Activated naive CD4-positive, alpha-beta T cell treated with anti-CD3 and anti-CD28 coated beads, Interleukin-2, amount 50 U/mL, for 24 hours (primary cell): ENCODE data around the gene SFMBT2.
"Not testable (repeated sequence)": the region's sequence is repeated elsewhere in the genome, so short reads cannot be mapped to it uniquely, and the experiment has no call there.

Experiments used
- H3K27ac Mint-ChIP-seq: one replicate; pipeline ENCODE4 v1.8.0; 2021; ENCODE audit warnings: mild to moderate bottlenecking, mixed read lengths
- H3K27me3 Mint-ChIP-seq: one replicate; pipeline ENCODE4 v1.8.0; 2021; ENCODE audit warnings: mixed read lengths
- H3K36me3 Mint-ChIP-seq: one replicate; pipeline ENCODE4 v1.8.0; 2021; ENCODE audit warnings: mixed read lengths
- H3K4me1 Mint-ChIP-seq: one replicate; pipeline ENCODE4 v1.8.0; 2021; ENCODE audit warnings: mixed read lengths
- H3K4me3 Mint-ChIP-seq: one replicate; pipeline ENCODE4 v1.8.0; 2021; ENCODE audit warnings: mild to moderate bottlenecking, mixed read lengths
- H3K9me3 Mint-ChIP-seq: one replicate; pipeline ENCODE4 v1.8.0; 2021; ENCODE audit warnings: mixed read lengths

Gene SFMBT2

DNA sequence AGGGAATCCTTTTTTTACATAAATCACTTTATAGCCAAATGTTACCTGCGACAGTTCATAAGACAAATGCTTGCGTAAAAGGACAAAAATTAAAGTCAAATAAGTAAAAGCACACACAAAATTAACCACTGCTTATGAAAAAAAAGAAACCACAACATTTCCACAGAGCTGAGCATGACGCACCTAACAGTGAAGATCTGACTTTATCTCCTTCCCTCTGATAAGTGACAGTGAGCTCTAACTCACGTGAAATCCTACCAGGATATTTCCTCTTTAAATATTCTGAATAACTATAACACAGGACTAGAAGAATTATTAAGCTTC, 225.5 kb downstream of the SFMBT2 start:
- Mint-ChIP-seq H3K36me3 (peaks cover 34% of the 10 kb centered on the region), H3K9me3 (no peaks in the 10 kb centered on the region), H3K27ac (peak overlapping the region; percentile 10), H3K4me1 (peaks cover 62% of the 10 kb centered on the region), H3K27me3 (no peaks in the 10 kb centered on the region), H3K4me3 (peak overlapping the region; percentile 15)

- Mint-ChIP-seq H3K36me3 (peaks cover 34% of the 10 kb centered on the region), H3K4me1 (peaks cover 61% of the 10 kb centered on the region), H3K4me3 (peak overlapping the region; percentile 15), H3K27ac (peak overlapping the region; percentile 10), H3K27me3 (no peaks in the 10 kb centered on the region), H3K9me3 (no peaks in the 10 kb centered on the region)
These were observed 226.0 kb downstream of the SFMBT2 start for GRCh38 chr10:7184660-7185366.

GRCh38 chr10:7184116-7184515, 226.7 kb downstream of the SFMBT2 start:
- H3K9me3 Mint-ChIP-seq, H3K4me3 Mint-ChIP-seq, H3K27ac Mint-ChIP-seq, H3K27me3 Mint-ChIP-seq: not testable (repeated sequence)
- H3K4me1 Mint-ChIP-seq: peaks cover 56% of the 10 kb centered on the region
- H3K36me3 Mint-ChIP-seq: peaks cover 30% of the 10 kb centered on the region

DNA sequence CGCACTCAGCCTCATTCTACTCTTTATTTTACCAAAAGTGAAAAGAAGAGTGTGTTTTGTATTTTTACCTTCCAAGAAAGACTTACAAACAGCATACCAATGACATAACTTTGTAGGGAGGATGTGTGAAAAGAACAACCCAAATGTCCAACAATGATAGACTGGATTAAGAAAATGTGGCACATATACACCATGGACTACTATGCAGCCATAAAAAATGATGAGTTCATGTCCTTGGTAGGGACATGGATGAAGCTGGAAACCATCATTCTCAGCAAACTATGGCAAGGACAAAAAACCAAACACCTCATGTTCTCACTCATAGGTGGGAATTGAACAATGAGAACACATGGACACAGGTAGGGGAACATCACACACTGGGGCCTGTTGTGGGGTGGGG, 228.5 kb downstream of the SFMBT2 start:
- not testable (repeated sequence) for H3K27me3 Mint-ChIP-seq, H3K9me3 Mint-ChIP-seq, H3K4me3 Mint-ChIP-seq
- H3K27ac Mint-ChIP-seq: peak overlapping the region; percentile 30
- peaks cover 39% of the 10 kb centered on the region for H3K36me3 Mint-ChIP-seq
- H3K4me1 Mint-ChIP-seq: peaks cover 45% of the 10 kb centered on the region

- Mint-ChIP-seq H3K4me3 (no peak overlapping the region), H3K4me1 (peaks cover 36% of the 10 kb centered on the region), H3K9me3 (no peaks in the 10 kb centered on the region), H3K27ac (no peak overlapping the region), H3K36me3 (peaks cover 44% of the 10 kb centered on the region), H3K27me3 (no peaks in the 10 kb centered on the region)
These were observed 229.4 kb downstream of the SFMBT2 start for GRCh38 chr10:7181420-7181819.

DNA sequence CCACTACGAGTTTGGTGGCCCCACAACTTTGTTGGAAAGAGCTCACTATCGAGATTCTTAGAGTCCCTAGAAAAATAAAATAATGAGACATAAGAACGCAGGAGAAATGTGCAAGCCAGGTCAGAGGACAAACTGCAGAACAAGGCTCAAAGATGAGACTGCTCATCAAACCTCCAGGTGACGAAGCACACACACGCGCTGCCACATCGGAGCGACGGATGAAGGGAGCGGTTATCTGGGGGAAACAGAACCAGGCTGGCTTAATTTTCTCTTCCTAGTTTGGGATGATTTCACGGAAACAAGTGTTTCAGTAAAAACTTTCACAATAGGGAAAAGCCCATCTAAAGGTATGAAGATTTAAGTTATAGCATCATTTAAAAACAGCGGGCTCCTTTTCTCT, 231.3 kb downstream of the SFMBT2 start:
- Mint-ChIP-seq H3K4me3 (no peak overlapping the region), H3K27me3 (no peaks in the 10 kb centered on the region), H3K9me3 (peaks cover 5% of the 10 kb centered on the region), H3K36me3 (peaks cover 51% of the 10 kb centered on the region), H3K4me1 (peaks cover 22% of the 10 kb centered on the region), H3K27ac (no peak overlapping the region)

DNA sequence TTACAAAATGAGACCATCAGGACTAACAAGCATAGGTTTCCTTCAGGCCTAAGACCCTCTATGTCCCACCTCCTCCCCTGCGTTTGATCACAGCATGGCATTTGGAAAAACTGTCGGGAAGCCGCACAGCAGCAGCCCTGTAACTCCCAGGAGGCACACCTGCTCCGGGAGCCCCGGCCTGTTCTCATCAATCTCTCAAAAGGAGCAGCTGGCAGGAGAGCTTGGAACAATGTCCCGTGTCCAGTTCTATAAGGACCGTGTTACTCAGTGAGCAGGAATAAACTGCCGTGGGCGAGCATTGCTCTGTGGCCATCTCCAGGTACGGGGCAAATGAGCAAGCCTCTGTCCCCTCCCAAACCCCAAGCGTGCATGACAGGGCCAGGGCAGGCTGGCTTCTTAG, 236.9 kb downstream of the SFMBT2 start:
- Mint-ChIP-seq H3K36me3 (peaks cover 41% of the 10 kb centered on the region), H3K27ac (no peak overlapping the region)

GRCh38 chr10:7171825-7172224, 239.0 kb downstream of the SFMBT2 start:
- Mint-ChIP-seq H3K27ac (no peak overlapping the region), H3K4me3 (no peak overlapping the region), H3K27me3 (no peaks in the 10 kb centered on the region), H3K4me1 (no peaks in the 10 kb centered on the region), H3K9me3 (peaks cover 5% of the 10 kb centered on the region), H3K36me3 (peaks cover 32% of the 10 kb centered on the region)

More for the DNA sequence above, 236.9 kb downstream of the SFMBT2 start:
- no peaks in the 10 kb centered on the region for H3K27me3 Mint-ChIP-seq
- H3K4me3 Mint-ChIP-seq: no peak overlapping the region
- peaks cover 4% of the 10 kb centered on the region for H3K4me1 Mint-ChIP-seq
- H3K9me3 Mint-ChIP-seq: peaks cover 5% of the 10 kb centered on the region

DNA sequence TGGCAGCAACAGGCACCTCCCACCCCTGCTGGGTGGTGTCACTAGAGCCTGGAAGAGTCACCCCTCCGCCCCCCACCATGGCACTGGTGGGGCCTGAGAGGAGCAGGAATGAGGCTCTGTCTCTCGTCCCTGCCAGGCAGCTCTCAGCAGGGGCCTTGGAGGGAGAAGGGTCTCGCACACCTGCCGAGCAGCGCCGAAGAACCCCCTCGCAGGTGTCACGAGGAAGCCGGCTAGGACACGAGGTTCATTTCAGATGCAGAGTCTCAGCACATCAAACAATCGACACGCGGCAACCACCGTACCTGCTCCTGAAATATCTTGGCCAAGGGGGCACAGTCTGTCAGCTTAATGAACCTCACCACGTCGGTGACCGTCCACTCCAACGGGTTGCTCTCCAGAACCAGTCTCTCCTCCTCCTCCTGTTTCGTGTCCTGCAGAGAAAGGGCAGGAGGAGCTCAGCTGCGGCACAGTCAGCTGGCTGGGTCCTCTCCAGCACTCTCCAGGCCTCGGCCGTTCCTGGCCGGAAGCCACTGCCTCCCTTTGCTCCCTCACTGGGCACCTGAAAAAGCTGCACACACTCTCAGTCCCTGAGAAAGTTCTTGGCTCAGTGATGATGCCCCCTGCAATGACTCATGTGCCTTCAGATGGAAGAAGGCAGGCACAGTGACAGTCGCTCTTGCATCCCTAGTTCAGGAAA, 240.1 kb downstream of the SFMBT2 start:
- Mint-ChIP-seq H3K4me1 (no peaks in the 10 kb centered on the region), H3K27ac (no peak overlapping the region), H3K36me3 (peaks cover 27% of the 10 kb centered on the region), H3K27me3 (no peaks in the 10 kb centered on the region), H3K9me3 (peaks cover 2% of the 10 kb centered on the region), H3K4me3 (no peak overlapping the region)

- Mint-ChIP-seq H3K4me1 (no peaks in the 10 kb centered on the region), H3K4me3 (no peak overlapping the region), H3K36me3 (peaks cover 16% of the 10 kb centered on the region), H3K27me3 (no peaks in the 10 kb centered on the region), H3K9me3 (no peaks in the 10 kb centered on the region), H3K27ac (no peak overlapping the region)
These were observed 242.4 kb downstream of the SFMBT2 start for GRCh38 chr10:7168414-7168813.

GRCh38 chr10:7165500-7166177, 245.2 kb downstream of the SFMBT2 start:
- Mint-ChIP-seq H3K4me3 (no peak overlapping the region), H3K4me1 (peaks cover 2% of the 10 kb centered on the region), H3K27ac (peak overlapping the region; percentile 47), H3K27me3 (no peaks in the 10 kb centered on the region), H3K36me3 (peaks cover 10% of the 10 kb centered on the region), H3K9me3 (no peaks in the 10 kb centered on the region)

- Mint-ChIP-seq H3K36me3 (peaks cover 15% of the 10 kb centered on the region), H3K4me3 (no peak overlapping the region), H3K4me1 (peaks cover 9% of the 10 kb centered on the region), H3K9me3 (no peaks in the 10 kb centered on the region), H3K27me3 (no peaks in the 10 kb centered on the region), H3K27ac (peak overlapping the region; percentile 12)
These were observed 245.9 kb downstream of the SFMBT2 start for GRCh38 chr10:7164955-7165354.

- Mint-ChIP-seq H3K36me3 (peaks cover 18% of the 10 kb centered on the region), H3K4me1 (peaks cover 29% of the 10 kb centered on the region), H3K4me3 (no peak overlapping the region), H3K27ac (peak overlapping the region; percentile 55), H3K9me3 (no peaks in the 10 kb centered on the region), H3K27me3 (no peaks in the 10 kb centered on the region)
These were observed 248.5 kb downstream of the SFMBT2 start for GRCh38 chr10:7162331-7162730.

DNA sequence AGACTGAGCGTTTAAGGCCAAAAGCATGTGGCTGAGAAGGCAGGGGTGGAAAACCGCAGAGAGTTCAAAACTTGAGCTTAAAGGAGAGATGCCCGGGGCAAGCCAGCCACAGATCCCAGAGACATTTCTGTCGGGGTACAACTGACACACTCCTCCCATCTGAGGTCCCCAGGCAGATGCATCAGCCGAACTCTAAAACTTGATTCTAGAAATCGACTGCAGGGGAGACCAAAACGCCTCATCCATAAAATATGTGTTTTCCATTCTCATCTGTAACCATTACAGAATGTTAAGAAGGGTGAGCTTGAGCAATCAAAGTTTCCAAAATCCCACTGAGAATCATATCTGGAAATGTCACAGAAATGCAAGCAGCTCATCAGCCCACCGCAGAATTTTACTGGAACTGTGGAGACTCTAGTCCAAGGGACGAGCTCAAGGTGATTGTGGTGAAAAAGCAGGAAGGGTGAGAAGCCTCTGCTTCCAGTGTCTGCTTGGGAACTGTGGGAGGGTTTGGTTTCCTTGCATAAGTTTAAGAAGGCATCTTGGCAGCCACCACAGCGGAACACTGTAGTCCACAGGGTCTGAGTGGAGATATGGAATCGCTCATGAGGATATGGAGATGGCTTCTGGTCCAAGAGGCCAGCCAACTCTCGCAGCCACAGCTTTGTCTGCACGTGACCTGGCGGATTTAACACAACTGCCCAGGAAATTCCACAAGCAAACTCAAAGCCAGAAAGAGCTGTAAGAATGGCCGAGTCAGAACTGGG, 249.2 kb downstream of the SFMBT2 start:
- H3K4me3 Mint-ChIP-seq: no peak overlapping the region

DNA sequence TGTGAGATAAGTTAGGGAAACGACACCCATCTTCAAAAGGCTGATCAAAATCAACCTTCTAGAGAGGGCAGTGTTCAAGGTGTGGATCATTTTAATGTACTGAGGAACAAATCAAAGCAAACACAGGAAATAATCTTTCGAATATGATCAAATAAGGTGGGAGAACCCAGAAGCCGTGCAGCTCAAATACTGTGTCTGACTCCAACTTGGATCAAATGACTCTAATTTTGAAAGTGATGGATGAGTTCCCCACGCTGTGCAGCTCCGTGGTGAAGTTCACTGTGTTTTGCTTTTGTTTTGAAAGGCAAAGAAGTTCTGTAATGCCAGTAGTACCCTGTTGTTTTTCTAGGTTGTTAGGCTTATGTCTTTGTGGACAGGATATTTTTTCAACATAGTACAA, 250.9 kb downstream of the SFMBT2 start:
- peak overlapping the region; percentile 95 for H3K27ac Mint-ChIP-seq
- no peaks in the 10 kb centered on the region for H3K27me3 Mint-ChIP-seq
- peak overlapping the region; percentile 56 for H3K4me3 Mint-ChIP-seq
- no peaks in the 10 kb centered on the region for H3K9me3 Mint-ChIP-seq
- peaks cover 11% of the 10 kb centered on the region for H3K36me3 Mint-ChIP-seq
- peaks cover 35% of the 10 kb centered on the region for H3K4me1 Mint-ChIP-seq

More for the DNA sequence above, 249.2 kb downstream of the SFMBT2 start:
- Mint-ChIP-seq H3K27ac (peak overlapping the region; percentile 55), H3K36me3 (peaks cover 14% of the 10 kb centered on the region), H3K4me1 (peaks cover 35% of the 10 kb centered on the region), H3K9me3 (no peaks in the 10 kb centered on the region), H3K27me3 (no peaks in the 10 kb centered on the region)
